ENCODE data around the gene GPHN. TPM values are rescaled to one million over a fixed set of nuclear protein-coding genes. Genes with fewer than 3 reads are reported as not detected.

GPHN gene
- total and polyA plus RNA-seq, 2 donors (not counting 3 experiments of a cell fraction or from before 2014, with no cell fraction given): 5.1 to 23.2 TPM

DNA sequence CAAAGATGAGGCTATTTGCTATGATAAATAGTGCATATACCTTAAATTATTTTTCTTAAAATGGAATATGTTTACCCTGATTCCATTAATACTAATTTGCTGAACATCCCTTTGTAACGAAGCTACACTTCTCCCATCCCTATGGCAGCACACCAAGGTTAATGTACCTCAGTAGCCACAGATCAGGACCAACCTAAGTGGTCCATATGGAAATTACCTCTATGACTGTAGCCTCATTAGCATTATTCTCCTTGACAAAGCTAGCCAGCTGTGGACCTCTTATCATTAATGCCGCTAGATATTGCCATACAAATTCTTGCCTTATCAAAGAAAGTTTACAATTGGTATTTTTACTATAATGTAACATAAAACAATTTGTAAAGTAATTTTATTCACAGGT lies 604.4 kb downstream of the GPHN start:
- dilution Hi-C loops (cut with MboI; ENCODE audit: extremely low pct_ligation_motif_present, low sequenced_read_pairs): no loop called here
- POLR2A ChIA-PET: interaction anchor here (0.5 kb wide), 1 partner anchor 12 kb away, joined by 3 read pairs; no protein-coding TSS in a partner anchor

DNA sequence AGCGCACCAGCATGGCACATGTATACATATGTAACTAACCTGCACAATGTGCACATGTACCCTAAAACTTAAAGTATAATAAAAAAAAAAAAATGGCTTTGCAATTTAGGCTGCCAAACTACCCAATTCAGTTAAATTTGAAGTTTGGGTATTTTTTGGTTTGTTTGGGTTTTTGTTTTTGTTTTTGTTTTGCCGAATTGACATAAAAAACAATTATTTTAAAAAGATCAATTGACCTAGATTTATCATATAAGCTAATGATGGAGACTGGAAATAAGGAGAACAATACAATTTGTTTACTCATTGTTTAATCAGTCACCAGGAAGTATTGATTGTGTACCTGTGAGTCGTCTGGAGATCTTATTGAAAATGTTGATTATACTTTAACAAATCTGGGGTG lies 619.2 kb downstream of the GPHN start:
- CTCF ChIA-PET: interaction anchor here (0.6 to 1.1 kb wide), 2 partner anchors 20 to 496 kb away, joined by 3 read pairs; no protein-coding TSS in a partner anchor
- no TSS peak for BruUV-seq (replicated peaks)
- dilution Hi-C loops (cut with MboI; ENCODE audit: extremely low pct_ligation_motif_present, low sequenced_read_pairs) (no loop called here), intact Hi-C loops (cut with micrococcal nuclease) (no loop called here)
- POLR2A ChIA-PET: no interaction called here
- Histone ChIP-seq H3K27me3 (ENCODE audit: control insufficient read depth in 2 of 2, insufficient read depth in 2 of 2, low read length in 2 of 2) (no peaks in the 10 kb centered on the region), H3K4me1 (ENCODE audit: control insufficient read depth, extremely low read depth, insufficient read depth, low read length) (no peaks in the 10 kb centered on the region), H3K9me1 (replicated peaks; ENCODE audit: control insufficient read depth, extremely low read depth, insufficient read depth, low read length) (no peaks in the 10 kb centered on the region), H3K79me2 (ENCODE audit: control insufficient read depth, insufficient read depth, low read length) (no peaks in the 10 kb centered on the region), H3K4me3 (replicated peaks in 1 of 3; ENCODE audit: insufficient read depth in 1 of 3, low read depth in 1 of 3, low read length in 3 of 3) (no peak overlapping the region), H4K20me1 (replicated peaks; ENCODE audit: control insufficient read depth, extremely low read depth, insufficient read depth, low read length) (no peaks in the 10 kb centered on the region), H3K27ac (ENCODE audit: insufficient read depth, low read depth, low read length) (no peak overlapping the region), H3K9ac (replicated peaks; ENCODE audit: extremely low read depth, insufficient read depth, low read length) (no peak overlapping the region), H2AFZ (ENCODE audit: low read depth, low read length) (no peak overlapping the region), H3K4me2 (ENCODE audit: insufficient read depth, low read length) (no peak overlapping the region), H3K36me3 (ENCODE audit: control insufficient read depth in 2 of 2, extremely low read depth in 1 of 2, insufficient read depth in 2 of 2, low read length in 2 of 2) (no peaks in the 10 kb centered on the region), H3K9me3 (replicated peaks; ENCODE audit: control insufficient read depth, insufficient read depth, low read length) (no peaks in the 10 kb centered on the region)
- no peak for TF ChIP-seq POLR2A (IDR thresholded peaks at IDR 0.05; ENCODE audit: low read depth, low read length)
- DNase-seq (ENCODE audit: low read depth, low spot score): no peak
- FAIRE-seq: peak; percentile 21

More for the DNA sequence above, 604.4 kb downstream of the GPHN start:
- H3K4me1 ChIP-seq (ENCODE audit: control insufficient read depth, extremely low read depth, insufficient read depth, low read length): no peaks in the 10 kb centered on the region
- H3K27ac ChIP-seq (ENCODE audit: insufficient read depth, low read depth, low read length): no peak overlapping the region
- DNase-seq (ENCODE audit: low read depth, low spot score) (no peak), FAIRE-seq (no peak)
- no peaks in the 10 kb centered on the region for H3K27me3 ChIP-seq (ENCODE audit: control insufficient read depth in 2 of 2, insufficient read depth in 2 of 2, low read length in 2 of 2)
- no peak for TF ChIP-seq POLR2AphosphoS5 (IDR thresholded peaks at IDR 0.05; ENCODE audit: insufficient read depth, low read depth, low read length)
- TF ChIP-seq MYC (IDR thresholded peaks at IDR 0.05; ENCODE audit: low read depth, low read length): no peak
- H3K9me1 ChIP-seq (replicated peaks; ENCODE audit: control insufficient read depth, extremely low read depth, insufficient read depth, low read length): no peaks in the 10 kb centered on the region
- H4K20me1 ChIP-seq (replicated peaks; ENCODE audit: control insufficient read depth, extremely low read depth, insufficient read depth, low read length): no peaks in the 10 kb centered on the region
- H3K4me3 ChIP-seq (replicated peaks in 1 of 3; ENCODE audit: insufficient read depth in 1 of 3, low read depth in 1 of 3, low read length in 3 of 3): no peak overlapping the region
- H2AFZ ChIP-seq (ENCODE audit: low read depth, low read length): no peak overlapping the region
- no peaks in the 10 kb centered on the region for H3K79me2 ChIP-seq (ENCODE audit: control insufficient read depth, insufficient read depth, low read length)
- CTCF ChIA-PET: no interaction called here
- no peaks in the 10 kb centered on the region for H3K9me3 ChIP-seq (replicated peaks; ENCODE audit: control insufficient read depth, insufficient read depth, low read length)
- H3K9ac ChIP-seq (replicated peaks; ENCODE audit: extremely low read depth, insufficient read depth, low read length): no peak overlapping the region
- intact Hi-C loops (cut with micrococcal nuclease): loop anchor here (10.0 kb wide), 1 partner anchor 358 kb away; no protein-coding TSS in a partner anchor
- no TSS peak for BruUV-seq (replicated peaks)
- no peak overlapping the region for H3K4me2 ChIP-seq (ENCODE audit: insufficient read depth, low read length)
- H3K36me3 ChIP-seq (ENCODE audit: control insufficient read depth in 2 of 2, extremely low read depth in 1 of 2, insufficient read depth in 2 of 2, low read length in 2 of 2): no peaks in the 10 kb centered on the region
